Activated CD8-positive, alpha-beta memory T cell treated with anti-CD3 and anti-CD28 coated beads for 48 hours (primary cell): ENCODE data around the gene RPRD2.
A peak's percentile ranks its signal among the peaks of the same experiment; 100 is the strongest.
"Not testable (repeated sequence)": the region's sequence is repeated elsewhere in the genome, so short reads cannot be mapped to it uniquely, and the experiment has no call there.

Experiments
- DNase-seq, 3 experiments: peaks; one replicate each; pipeline ENCODE4 v3.0.0-alpha.2; 2020; ENCODE audit warnings: low read depth in 2 of 3, low spot score in 2 of 3

Gene RPRD2

GRCh38 chr1:150388241-150388640 is 24.3 kb downstream of the RPRD2 start:
- no peak for DNase-seq

- no peak for DNase-seq
Observed at GRCh38 chr1:150389650-150390049, 25.7 kb downstream of the RPRD2 start.

GRCh38 chr1:150392627-150393026 is 28.7 kb downstream of the RPRD2 start:
- DNase-seq: no peak

GRCh38 chr1:150395115-150395514 is 31.2 kb downstream of the RPRD2 start:
- DNase-seq: not testable (repeated sequence)

GRCh38 chr1:150397392-150398032 is 33.6 kb downstream of the RPRD2 start:
- DNase-seq: no peak

GRCh38 chr1:150404465-150404864 is 40.5 kb downstream of the RPRD2 start:
- no peak for DNase-seq

GRCh38 chr1:150405660-150406059 is 41.7 kb downstream of the RPRD2 start:
- DNase-seq: no peak

GRCh38 chr1:150406483-150406882 is 42.5 kb downstream of the RPRD2 start:
- DNase-seq: no peak

GRCh38 chr1:150407330-150407729 is 43.4 kb downstream of the RPRD2 start:
- DNase-seq: no peak

- no peak for DNase-seq
Observed at GRCh38 chr1:150408800-150409199, 44.9 kb downstream of the RPRD2 start.

- DNase-seq: no peak
Observed at GRCh38 chr1:150409504-150410362, 45.8 kb downstream of the RPRD2 start.

GRCh38 chr1:150410582-150411101 is 46.7 kb downstream of the RPRD2 start:
- DNase-seq: no peak

GRCh38 chr1:150414592-150414991 is 50.6 kb downstream of the RPRD2 start:
- no peak for DNase-seq

GRCh38 chr1:150415800-150416199 is 51.9 kb downstream of the RPRD2 start:
- DNase-seq: no peak

GRCh38 chr1:150420560-150421265 is 56.8 kb downstream of the RPRD2 start:
- no peak for DNase-seq

- no peak for DNase-seq
Observed at GRCh38 chr1:150422541-150422940, 58.6 kb downstream of the RPRD2 start.

- DNase-seq: no peak
Observed at GRCh38 chr1:150429805-150430204, 65.9 kb downstream of the RPRD2 start.

GRCh38 chr1:150441121-150441520 is 77.2 kb downstream of the RPRD2 start:
- no peak for DNase-seq

GRCh38 chr1:150444232-150444631 is 80.3 kb downstream of the RPRD2 start:
- no peak for DNase-seq

- DNase-seq: no peak
Observed at GRCh38 chr1:150456146-150456647, 92.2 kb downstream of the RPRD2 start.

- DNase-seq: peak in 2 of 3 experiments; percentile 38 to 47
Observed at GRCh38 chr1:150464422-150464826, 100.5 kb downstream of the RPRD2 start.
